Psoas muscle (tissue), 8 donors: Measurements from ENCODE around the gene APOBEC3B. TPM values are rescaled to one million over a fixed set of nuclear protein-coding genes. Genes with fewer than 3 reads are reported as not detected.

Experiments used
- ATAC-seq, 4 donors: fragments of 200-7000 bp; cut with Tn5 transposase; one replicate each; pipeline ENCODE4 v1.9.1; 2020; ENCODE audit warnings: moderate library complexity in 3 of 4, mild to moderate bottlenecking in 2 of 4
- DNase-seq, 2 donors: peaks; one replicate each; pipeline ENCODE4 v3.0.0-alpha.2; 2020
- H3K27ac ChIP-seq: fragments of 200-600 bp; one replicate; pipeline ENCODE4 v1.8.0; 2022
- H3K27me3 ChIP-seq, 3 donors: fragments of 200-600 bp in 1 of 3; one replicate each; pipeline versions ENCODE4 v1.6.1 to v1.8.0; 2013 to 2022; ENCODE audit warnings: low read length in 2 of 3, mild to moderate bottlenecking in 2 of 3, moderate library complexity in 1 of 3; ENCODE audit not compliant: insufficient read depth in 3 of 3
- H3K36me3 ChIP-seq, 2 donors: fragments of 200-600 bp in 1 of 2; one replicate each; pipeline versions ENCODE4 v1.6.1 to v1.8.0; 2013 to 2022; ENCODE audit warnings: low read depth in 1 of 2, mild to moderate bottlenecking in 1 of 2, moderate library complexity in 1 of 2; ENCODE audit not compliant: insufficient read depth in 1 of 2
- H3K4me1 ChIP-seq: fragments of 200-600 bp; one replicate; pipeline ENCODE4 v1.8.0; 2022
- H3K4me3 ChIP-seq: fragments of 200-600 bp; one replicate; pipeline ENCODE4 v1.8.0; 2022; ENCODE audit warnings: mild to moderate bottlenecking
- H3K9me3 ChIP-seq: fragments of 200-600 bp; one replicate; pipeline ENCODE4 v1.8.0; 2022
- CTCF ChIP-seq: fragments of 200-600 bp; IDR thresholded peaks from one replicate; pipeline ENCODE4 v1.8.0; 2022; ENCODE audit warnings: antibody characterized with exemption
- WGBS, 3 donors: extraction: QIAGEN DNeasy Blood & Tissue Kit; methylation state at CpG; one replicate each; pipeline versions ENCODE4 v1.1.6 to v1.1.7; 2013; 5-methylcytosine and 5-hydroxymethylcytosine counted together
- intact Hi-C, 2 donors: fragments of 100-400 bp; cut with DNase I; formaldehyde crosslinking; loops; one replicate each; pipeline versions ENCODE4 v1.11.0 to v1.14.2; 2022
- polyA plus RNA-seq, 3 donors: library from polyadenylated mRNA; stranded (reverse); fragments of 200-250 nt; gene quantifications; one replicate each; pipeline ENCODE4 v1.2.3, GENCODE V29; 2013
- total RNA-seq, 4 donors: library from RNA; stranded (reverse); fragmentation: NEBNext Ultra II Directional in 2 of 4; extraction: Animal tissue kit (Norgen Biotek cat#: 25700) in 2 of 4; gene quantifications; one replicate each; pipeline versions ENCODE4 v1.2.1 to v1.2.4, GENCODE V29; 2021 to 2023
- donor health status: healthy with polysubstance abuse.
- donor health status: DM: no; HTN: no; CAD: no; lungs with moderate emphysema.
- donor health status: Bipolar disorder and iron deficiency.
- donor health status: healthy.
- donor health status: DM: yes; HTN: yes; CAD: no.
- donor health status: DM: no; HTN: no; CAD: no.
- donor health status: DM: no; HTN: no; CAD: no.
- donor health status: DM: yes; HTN: yes; CAD: no.

APOBEC3B gene
- total and polyA plus RNA-seq, 7 donors: 0.15 to 0.59 (median 0.30) TPM; not detected in 2

- Histone ChIP-seq H3K27me3 (peaks cover 0 to 25% (median 2%) of the 10 kb centered on the region in 3 donors), H3K4me1 (no peaks in the 10 kb centered on the region), H3K27ac (no peak overlapping the region), H3K36me3 (no peaks in the 10 kb centered on the region), H3K9me3 (no peaks in the 10 kb centered on the region), H3K4me3 (no peak overlapping the region)
- WGBS, 3 donors: 64 to 69% (median 69%) methylated on average over 12 to 13 of the region's 13 CpGs
- no peak for TF ChIP-seq CTCF
- intact Hi-C loops: loop anchor here in 1 of 2 donors (10.0 kb wide), 1 partner anchor 134 kb away; no protein-coding TSS in a partner anchor
- ATAC-seq (no peak), DNase-seq (no peak)
Observed at GRCh38 chr22:38950527-38951295, 31.4 kb upstream of the APOBEC3B start.

- Histone ChIP-seq H3K36me3 (no peaks in the 10 kb centered on the region), H3K4me3 (no peak overlapping the region), H3K9me3 (no peaks in the 10 kb centered on the region), H3K27ac (no peak overlapping the region), H3K4me1 (no peaks in the 10 kb centered on the region), H3K27me3 (peaks cover 0 to 21% (median 2%) of the 10 kb centered on the region in 3 donors)
- TF ChIP-seq CTCF: no peak
- ATAC-seq (no peak), DNase-seq (no peak)
- 54 to 62% (median 55%) methylated on average over 2 of the region's 2 CpGs for WGBS, 3 donors
- intact Hi-C loops: loop anchor here in 1 of 2 donors (10.0 kb wide), 1 partner anchor 133 kb away; no protein-coding TSS in a partner anchor
Observed at GRCh38 chr22:38951734-38952133, 30.4 kb upstream of the APOBEC3B start.

GRCh38 chr22:38952281-38952993 lies 29.7 kb upstream of the APOBEC3B start:
- no peaks in the 10 kb centered on the region for H3K36me3 ChIP-seq
- ATAC-seq (no peak), DNase-seq (no peak)
- no peak overlapping the region for H3K27ac ChIP-seq
- 78 to 80% (median 80%) methylated on average over 12 of the region's 12 CpGs for WGBS, 3 donors
- peaks cover 0 to 16% (median 2%) of the 10 kb centered on the region in 3 donors for H3K27me3 ChIP-seq
- intact Hi-C loops: loop anchor here in 1 of 2 donors (10.0 kb wide), 1 partner anchor 132 kb away; no protein-coding TSS in a partner anchor
- TF ChIP-seq CTCF: no peak
- no peak overlapping the region for H3K4me3 ChIP-seq
- no peaks in the 10 kb centered on the region for H3K4me1 ChIP-seq
- H3K9me3 ChIP-seq: no peaks in the 10 kb centered on the region

- no peak for TF ChIP-seq CTCF
- intact Hi-C loops: loop anchor here in 1 of 2 donors (10.0 kb wide), 1 partner anchor 132 kb away; no protein-coding TSS in a partner anchor
- DNase-seq (no peak), ATAC-seq (no peak)
- Histone ChIP-seq H3K36me3 (no peaks in the 10 kb centered on the region), H3K9me3 (no peaks in the 10 kb centered on the region), H3K27ac (no peak overlapping the region), H3K4me1 (no peaks in the 10 kb centered on the region), H3K27me3 (peaks cover 0 to 9% (median 2%) of the 10 kb centered on the region in 3 donors), H3K4me3 (no peak overlapping the region)
- 56 to 62% (median 57%) methylated on average over 7 to 8 of the region's 8 CpGs for WGBS, 3 donors
Observed at GRCh38 chr22:38953091-38953490, 29.1 kb upstream of the APOBEC3B start.
